Smooth muscle cell (in vitro differentiated cells): ENCODE data around the gene JADE1. TPM values are rescaled to one million over a fixed set of nuclear protein-coding genes. Genes with fewer than 3 reads are reported as not detected.

Source experiments
- DNase-seq: peaks from one replicate; lab custom pipeline; 2025; ENCODE audit not compliant: unreplicated experiment; lab: John Stamatoyannopoulos, UW
- H2AFZ ChIP-seq: fragments of 200-600 bp; sonication (generic); 2 replicates; pipeline ENCODE4 v1.6.0; 2016; ENCODE audit warnings: antibody characterized with exemption, low read depth, mild to moderate bottlenecking
- H3F3A ChIP-seq: fragments of 200-600 bp; sonication (generic); 2 replicates; pipeline ENCODE4 v1.6.0; 2017; ENCODE audit warnings: antibody characterized with exemption, low read depth
- H3K27ac ChIP-seq: fragments of 200-600 bp; sonication (generic); 2 replicates; pipeline ENCODE4 v1.5.1; 2016; ENCODE audit warnings: low read depth, mild to moderate bottlenecking
- H3K27me3 ChIP-seq: fragments of 200-600 bp; sonication (generic); 2 replicates; pipeline ENCODE4 v1.6.1; 2016; ENCODE audit warnings: low read depth, mild to moderate bottlenecking
- H3K36me3 ChIP-seq: fragments of 200-600 bp; sonication (generic); 2 replicates; pipeline ENCODE4 v1.5.1; 2016; ENCODE audit warnings: low read depth
- H3K4me1 ChIP-seq: fragments of 200-600 bp; sonication (generic); 2 replicates; pipeline ENCODE4 v1.5.1; 2016; ENCODE audit warnings: low read depth
- H3K4me2 ChIP-seq: fragments of 200-600 bp; sonication (generic); 2 replicates; pipeline ENCODE4 v1.6.0; 2016; ENCODE audit warnings: mild to moderate bottlenecking
- H3K4me3 ChIP-seq: fragments of 200-600 bp; sonication (generic); 2 replicates; pipeline ENCODE4 v1.5.1; 2016; ENCODE audit warnings: mild to moderate bottlenecking
- H3K79me2 ChIP-seq: fragments of 200-600 bp; sonication (generic); 2 replicates; pipeline ENCODE4 v1.6.0; 2016; ENCODE audit warnings: low read depth, mild to moderate bottlenecking
- H3K9ac ChIP-seq: fragments of 200-600 bp; sonication (generic); 2 replicates; pipeline ENCODE4 v1.6.0; 2016; ENCODE audit warnings: low read depth
- H3K9me3 ChIP-seq: fragments of 200-600 bp; sonication (generic); replicated peaks from 2 replicates; pipeline ENCODE4 v1.5.1; 2016; ENCODE audit warnings: low read depth
- H4K20me1 ChIP-seq: fragments of 200-600 bp; sonication (generic); 2 replicates; pipeline ENCODE4 v1.6.0; 2016; ENCODE audit warnings: low read depth
- CTCF ChIP-seq: fragments of 200-600 bp; sonication (generic); IDR thresholded peaks from 2 replicates; pipeline ENCODE4 v1.5.1; 2017; ENCODE audit warnings: borderline replicate concordance, mild to moderate bottlenecking, antibody characterized with exemption; ENCODE audit not compliant: insufficient read depth, poor library complexity, severe bottlenecking
- WGBS: methylation state at CpG from one replicate; pipeline ENCODE4 v1.1.7; 2016; ENCODE audit warnings: low lambda C conversion rate; 5-methylcytosine and 5-hydroxymethylcytosine counted together
- polyA plus RNA-seq: library from polyadenylated mRNA; unstranded; fragments of >200 nt; fragmentation: Nextera tagmentation; extraction: Ambion mirVana; gene quantifications from 2 replicates; pipeline ENCODE4 v1.2.1, GENCODE V29; 2016
- total RNA-seq: library from RNA; depleted of rRNA; stranded (reverse); fragments of >200 nt; gene quantifications from 2 replicates; pipeline ENCODE4 v1.2.3, GENCODE V29; 2014

The JADE1 gene
- total and polyA plus RNA-seq, 2 experiments from 2014 or later = 7.4 to 9.8 TPM

GRCh38 chr4:128840711-128841318 lies 31.3 kb downstream of the JADE1 start:
- 69% methylated on average over 2 of the region's 2 CpGs for WGBS

DNA sequence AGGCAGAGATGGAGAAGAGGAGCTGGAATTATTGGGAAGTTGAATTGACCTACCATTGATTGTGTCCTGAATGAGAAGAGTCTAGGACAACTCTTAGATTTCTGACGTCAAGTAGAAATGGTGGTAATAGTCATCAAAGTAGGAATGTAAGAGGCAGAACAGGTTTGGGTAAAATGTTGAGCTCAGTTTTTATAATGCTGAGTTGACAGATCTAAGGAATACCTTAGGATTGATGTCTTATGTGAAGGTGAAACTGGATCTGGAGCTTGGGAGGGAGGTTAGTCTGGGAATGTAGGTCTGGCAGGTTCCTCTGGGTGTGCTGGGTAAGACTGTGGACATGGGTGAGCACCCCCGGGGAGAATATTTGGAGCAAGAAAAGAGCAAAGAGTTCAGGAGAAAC lies 31.9 kb downstream of the JADE1 start:
- Histone ChIP-seq H3K4me1 (no peaks in the 10 kb centered on the region), H3K27ac (peak overlapping the region; percentile 23), H3K79me2 (peaks cover 16% of the 10 kb centered on the region), H3K9ac (no peak overlapping the region), H3K27me3 (no peaks in the 10 kb centered on the region), H3K36me3 (no peaks in the 10 kb centered on the region), H4K20me1 (no peaks in the 10 kb centered on the region), H3K9me3 (no peaks in the 10 kb centered on the region), H3F3A (no peaks in the 10 kb centered on the region), H3K4me2 (no peak overlapping the region), H2AFZ (no peak overlapping the region), H3K4me3 (no peak overlapping the region)
- no peak for TF ChIP-seq CTCF
- WGBS = 84% methylated on average over 2 of the region's 2 CpGs
- no peak for DNase-seq

More at GRCh38 chr4:128840711-128841318, 31.3 kb downstream of the JADE1 start:
- no peaks in the 10 kb centered on the region for H3K9me3 ChIP-seq
- no peak for TF ChIP-seq CTCF
- no peak overlapping the region for H3K4me2 ChIP-seq
- no peak overlapping the region for H3K4me3 ChIP-seq
- H4K20me1 ChIP-seq = no peaks in the 10 kb centered on the region
- H3K27me3 ChIP-seq = no peaks in the 10 kb centered on the region
- H3K27ac ChIP-seq = peak overlapping the region; percentile 23
- H3F3A ChIP-seq = no peaks in the 10 kb centered on the region
- H3K9ac ChIP-seq = no peak overlapping the region
- H3K36me3 ChIP-seq = no peaks in the 10 kb centered on the region
- no peak overlapping the region for H2AFZ ChIP-seq
- H3K4me1 ChIP-seq = no peaks in the 10 kb centered on the region
- H3K79me2 ChIP-seq = peaks cover 18% of the 10 kb centered on the region
- no peak for DNase-seq

DNA sequence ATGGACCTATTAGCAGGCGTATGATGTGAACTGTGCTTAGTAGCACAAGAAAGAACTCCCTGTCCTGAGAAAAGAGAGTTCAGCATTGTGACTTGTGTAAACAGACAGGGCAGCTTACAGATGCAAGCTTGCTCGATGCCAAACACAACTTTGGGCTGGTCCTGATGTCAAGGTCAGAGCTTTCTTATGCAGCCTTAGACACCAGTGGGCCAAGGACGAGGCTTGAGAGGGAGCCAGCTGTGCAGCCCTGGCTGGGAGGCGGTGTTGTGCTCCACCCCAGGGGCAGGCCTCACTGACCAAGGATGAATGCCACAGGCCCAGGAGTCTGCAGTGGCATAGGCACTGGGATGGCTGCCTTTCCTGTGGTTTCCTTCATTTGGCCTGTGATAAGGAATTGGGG lies 35.4 kb downstream of the JADE1 start:
- H3F3A ChIP-seq = no peaks in the 10 kb centered on the region
- no peaks in the 10 kb centered on the region for H3K4me1 ChIP-seq
- no peak overlapping the region for H2AFZ ChIP-seq
- H3K9me3 ChIP-seq = no peaks in the 10 kb centered on the region
- no peak overlapping the region for H3K9ac ChIP-seq
- H3K79me2 ChIP-seq = no peaks in the 10 kb centered on the region
- no peak overlapping the region for H3K4me3 ChIP-seq
- no peak for DNase-seq
- H4K20me1 ChIP-seq = no peaks in the 10 kb centered on the region
- no peaks in the 10 kb centered on the region for H3K36me3 ChIP-seq
- H3K27me3 ChIP-seq = no peaks in the 10 kb centered on the region
- WGBS = 94% methylated on average over 4 of the region's 4 CpGs
- TF ChIP-seq CTCF = no peak
- no peak overlapping the region for H3K4me2 ChIP-seq
- no peak overlapping the region for H3K27ac ChIP-seq

DNA sequence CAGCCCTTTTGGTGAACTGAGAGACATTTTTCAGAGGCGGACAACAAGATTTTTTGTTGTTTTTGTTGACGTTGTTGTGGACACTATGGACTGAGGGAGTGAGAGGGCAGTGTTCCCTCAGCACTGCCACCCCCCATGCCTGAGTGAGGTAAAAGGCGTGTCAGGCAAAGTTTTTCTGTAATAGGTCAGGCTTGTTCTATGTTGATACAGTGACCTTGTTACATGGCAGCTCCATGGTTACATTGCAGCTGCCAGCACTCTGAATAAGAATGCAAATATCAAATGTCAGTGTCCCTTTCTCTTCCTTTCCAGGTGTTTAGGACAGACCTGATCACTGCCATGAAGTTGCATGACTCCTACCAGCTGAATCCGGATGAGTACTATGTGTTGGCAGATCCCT lies 36.6 kb downstream of the JADE1 start:
- no peak overlapping the region for H3K9ac ChIP-seq
- H3K9me3 ChIP-seq = no peaks in the 10 kb centered on the region
- H2AFZ ChIP-seq = no peak overlapping the region
- no peak overlapping the region for H3K27ac ChIP-seq
- no peak overlapping the region for H3K4me2 ChIP-seq
- H3K4me1 ChIP-seq = no peaks in the 10 kb centered on the region
- H3K79me2 ChIP-seq = no peaks in the 10 kb centered on the region
- H3F3A ChIP-seq = no peaks in the 10 kb centered on the region
- H3K4me3 ChIP-seq = no peak overlapping the region
- no peaks in the 10 kb centered on the region for H3K36me3 ChIP-seq
- TF ChIP-seq CTCF = no peak
- 95% methylated on average over 4 of the region's 4 CpGs for WGBS
- no peaks in the 10 kb centered on the region for H4K20me1 ChIP-seq
- no peaks in the 10 kb centered on the region for H3K27me3 ChIP-seq
- DNase-seq = no peak
